GM18511 (cell line): ENCODE results near the gene SLC37A1.

Experiments used
- ATAC-seq: cut with Tn5 transposase; IDR thresholded peaks from one replicate; pipeline ENCODE4 v1.9.1; 2021; ENCODE audit warnings: mild to moderate bottlenecking, moderate library complexity; ENCODE audit not compliant: unreplicated experiment

SLC37A1 gene

DNA sequence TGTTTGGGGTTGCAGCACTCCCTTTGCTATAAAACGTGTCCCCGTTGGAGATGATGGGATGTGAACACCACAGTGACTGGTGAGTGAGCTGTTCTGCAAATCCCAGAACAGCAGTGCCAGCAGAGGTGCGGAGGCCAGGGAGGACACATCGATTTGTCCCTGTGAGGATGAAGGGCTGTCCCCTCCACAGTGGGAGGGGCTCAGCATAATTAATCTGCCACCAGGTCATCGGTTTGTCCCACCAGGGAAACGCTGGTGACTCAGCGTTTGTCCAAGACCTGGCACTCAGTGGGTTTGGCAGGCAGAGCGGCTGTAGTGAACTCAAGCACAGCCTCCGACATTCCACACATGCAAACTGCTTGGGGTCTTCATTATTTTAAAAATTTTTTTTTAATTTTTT, 117.0 kb downstream of the SLC37A1 start:
- ATAC-seq, result no peak
